ENCODE measurements around the gene PPP1R15A.

- TF ChIP-seq EP300 (IDR thresholded peaks at IDR 0.05) (no peak), POLR2A (IDR thresholded peaks at IDR 0.05) (no peak), POLR2AphosphoS5 (IDR thresholded peaks at IDR 0.05) (no peak)
- TF ChIP-seq, protein P1, sequence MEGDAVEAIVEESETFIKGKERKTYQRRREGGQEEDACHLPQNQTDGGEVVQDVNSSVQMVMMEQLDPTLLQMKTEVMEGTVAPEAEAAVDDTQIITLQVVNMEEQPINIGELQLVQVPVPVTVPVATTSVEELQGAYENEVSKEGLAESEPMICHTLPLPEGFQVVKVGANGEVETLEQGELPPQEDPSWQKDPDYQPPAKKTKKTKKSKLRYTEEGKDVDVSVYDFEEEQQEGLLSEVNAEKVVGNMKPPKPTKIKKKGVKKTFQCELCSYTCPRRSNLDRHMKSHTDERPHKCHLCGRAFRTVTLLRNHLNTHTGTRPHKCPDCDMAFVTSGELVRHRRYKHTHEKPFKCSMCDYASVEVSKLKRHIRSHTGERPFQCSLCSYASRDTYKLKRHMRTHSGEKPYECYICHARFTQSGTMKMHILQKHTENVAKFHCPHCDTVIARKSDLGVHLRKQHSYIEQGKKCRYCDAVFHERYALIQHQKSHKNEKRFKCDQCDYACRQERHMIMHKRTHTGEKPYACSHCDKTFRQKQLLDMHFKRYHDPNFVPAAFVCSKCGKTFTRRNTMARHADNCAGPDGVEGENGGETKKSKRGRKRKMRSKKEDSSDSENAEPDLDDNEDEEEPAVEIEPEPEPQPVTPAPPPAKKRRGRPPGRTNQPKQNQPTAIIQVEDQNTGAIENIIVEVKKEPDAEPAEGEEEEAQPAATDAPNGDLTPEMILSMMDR (IDR thresholded peaks at IDR 0.05) = no peak
Observed at GRCh38 chr19:48854103-48854502, 18.1 kb upstream of the PPP1R15A start.

All from upper lobe of left lung (tissue), 4 donors.